Lower leg skin (tissue), 3 donors: ENCODE measurements around the gene NRXN3.

Source experiments
- POLR2A ChIP-seq, 2 donors: fragments of 450-650 bp; IDR thresholded peaks; one replicate each; pipeline ENCODE4 v1.6.1; 2016 to 2017; ENCODE audit warnings: antibody characterized with exemption in 2 of 2, mild to moderate bottlenecking in 1 of 2, moderate library complexity in 1 of 2
- TF ChIP-seq, protein P1 (sequence below), 3 donors: fragments of 450-650 bp; IDR thresholded peaks; one replicate each; pipeline ENCODE4 v1.5.1; 2016; ENCODE audit warnings: antibody characterized with exemption in 3 of 3, mild to moderate bottlenecking in 3 of 3, moderate library complexity in 2 of 3

DNA sequence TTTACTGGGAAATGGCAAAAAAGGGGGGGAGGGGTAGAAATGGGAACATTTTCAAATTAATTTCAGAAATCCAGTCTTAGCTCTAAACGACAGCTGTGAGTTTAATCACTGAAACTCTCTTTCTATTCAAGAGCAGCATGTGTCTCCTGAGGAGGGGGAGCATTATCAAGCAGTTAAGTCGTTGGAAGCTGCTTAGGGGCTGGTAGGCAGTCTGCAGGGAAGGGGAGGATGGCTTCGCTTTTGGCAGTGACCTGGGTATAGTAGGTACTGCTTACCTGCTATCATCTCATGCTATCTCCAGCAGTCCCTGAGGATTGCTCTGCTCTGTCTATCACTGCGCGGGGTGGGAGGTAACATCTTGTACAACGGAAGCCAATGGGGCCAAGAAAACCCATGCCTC, 567.4 kb downstream of the NRXN3 start:
- TF ChIP-seq, protein P1, sequence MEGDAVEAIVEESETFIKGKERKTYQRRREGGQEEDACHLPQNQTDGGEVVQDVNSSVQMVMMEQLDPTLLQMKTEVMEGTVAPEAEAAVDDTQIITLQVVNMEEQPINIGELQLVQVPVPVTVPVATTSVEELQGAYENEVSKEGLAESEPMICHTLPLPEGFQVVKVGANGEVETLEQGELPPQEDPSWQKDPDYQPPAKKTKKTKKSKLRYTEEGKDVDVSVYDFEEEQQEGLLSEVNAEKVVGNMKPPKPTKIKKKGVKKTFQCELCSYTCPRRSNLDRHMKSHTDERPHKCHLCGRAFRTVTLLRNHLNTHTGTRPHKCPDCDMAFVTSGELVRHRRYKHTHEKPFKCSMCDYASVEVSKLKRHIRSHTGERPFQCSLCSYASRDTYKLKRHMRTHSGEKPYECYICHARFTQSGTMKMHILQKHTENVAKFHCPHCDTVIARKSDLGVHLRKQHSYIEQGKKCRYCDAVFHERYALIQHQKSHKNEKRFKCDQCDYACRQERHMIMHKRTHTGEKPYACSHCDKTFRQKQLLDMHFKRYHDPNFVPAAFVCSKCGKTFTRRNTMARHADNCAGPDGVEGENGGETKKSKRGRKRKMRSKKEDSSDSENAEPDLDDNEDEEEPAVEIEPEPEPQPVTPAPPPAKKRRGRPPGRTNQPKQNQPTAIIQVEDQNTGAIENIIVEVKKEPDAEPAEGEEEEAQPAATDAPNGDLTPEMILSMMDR (IDR thresholded peaks at IDR 0.05) = no peak
- no peak for TF ChIP-seq POLR2A (IDR thresholded peaks at IDR 0.05)
